ENCODE measurements around the gene APP.
"Not testable (repeated sequence)": the region's sequence is repeated elsewhere in the genome, so short reads cannot be mapped to it uniquely, and the experiment has no call there.

Gene APP

GRCh38 chr21:26099610-26100219, 70.9 kb downstream of the APP start:
- DNase-seq (ENCODE audit: low spot score): no peak

GRCh38 chr21:26098772-26099397, 71.7 kb downstream of the APP start:
- DNase-seq (ENCODE audit: low spot score): peak; percentile 50

- no peak for DNase-seq (ENCODE audit: low spot score)
These were observed 73.1 kb downstream of the APP start for GRCh38 chr21:26097475-26097874.

- no peak for DNase-seq (ENCODE audit: low spot score)
These were observed 73.8 kb downstream of the APP start for GRCh38 chr21:26096494-26097371.

GRCh38 chr21:26095131-26095530, 75.4 kb downstream of the APP start:
- no peak for DNase-seq (ENCODE audit: low spot score)

GRCh38 chr21:26093122-26093521, 77.4 kb downstream of the APP start:
- peak; percentile 47 for DNase-seq (ENCODE audit: low spot score)

GRCh38 chr21:26091480-26092018, 79.0 kb downstream of the APP start:
- DNase-seq (ENCODE audit: low spot score): no peak

GRCh38 chr21:26089730-26090129, 80.8 kb downstream of the APP start:
- DNase-seq (ENCODE audit: low spot score): no peak

- DNase-seq (ENCODE audit: low spot score): no peak
These were observed 83.2 kb downstream of the APP start for GRCh38 chr21:26087223-26087918.

- DNase-seq (ENCODE audit: low spot score): no peak
These were observed 84.7 kb downstream of the APP start for GRCh38 chr21:26085882-26086281.

- no peak for DNase-seq (ENCODE audit: low spot score)
These were observed 85.4 kb downstream of the APP start for GRCh38 chr21:26085127-26085526.

- no peak for DNase-seq (ENCODE audit: low spot score)
These were observed 88.0 kb downstream of the APP start for GRCh38 chr21:26082549-26082948.

- DNase-seq (ENCODE audit: low spot score): not testable (repeated sequence)
These were observed 89.3 kb downstream of the APP start for GRCh38 chr21:26081175-26081760.

- no peak for DNase-seq (ENCODE audit: low spot score)
These were observed 90.4 kb downstream of the APP start for GRCh38 chr21:26080211-26080610.

- no peak for DNase-seq (ENCODE audit: low spot score)
These were observed 91.2 kb downstream of the APP start for GRCh38 chr21:26079366-26079765.

GRCh38 chr21:26077521-26077920, 93.0 kb downstream of the APP start:
- no peak for DNase-seq (ENCODE audit: low spot score)

- DNase-seq (ENCODE audit: low spot score): peak; percentile 57
These were observed 97.6 kb downstream of the APP start for GRCh38 chr21:26072666-26073615.

- DNase-seq (ENCODE audit: low spot score): peak; percentile 47
These were observed 99.6 kb downstream of the APP start for GRCh38 chr21:26070822-26071425.

GRCh38 chr21:26070121-26070520, 100.4 kb downstream of the APP start:
- DNase-seq (ENCODE audit: low spot score): no peak

- no peak for DNase-seq (ENCODE audit: low spot score)
These were observed 101.8 kb downstream of the APP start for GRCh38 chr21:26068776-26069175.

All from kidney tubule cell (primary cell).